Measurements from ENCODE around the gene PDE9A.

Gene PDE9A

DNA sequence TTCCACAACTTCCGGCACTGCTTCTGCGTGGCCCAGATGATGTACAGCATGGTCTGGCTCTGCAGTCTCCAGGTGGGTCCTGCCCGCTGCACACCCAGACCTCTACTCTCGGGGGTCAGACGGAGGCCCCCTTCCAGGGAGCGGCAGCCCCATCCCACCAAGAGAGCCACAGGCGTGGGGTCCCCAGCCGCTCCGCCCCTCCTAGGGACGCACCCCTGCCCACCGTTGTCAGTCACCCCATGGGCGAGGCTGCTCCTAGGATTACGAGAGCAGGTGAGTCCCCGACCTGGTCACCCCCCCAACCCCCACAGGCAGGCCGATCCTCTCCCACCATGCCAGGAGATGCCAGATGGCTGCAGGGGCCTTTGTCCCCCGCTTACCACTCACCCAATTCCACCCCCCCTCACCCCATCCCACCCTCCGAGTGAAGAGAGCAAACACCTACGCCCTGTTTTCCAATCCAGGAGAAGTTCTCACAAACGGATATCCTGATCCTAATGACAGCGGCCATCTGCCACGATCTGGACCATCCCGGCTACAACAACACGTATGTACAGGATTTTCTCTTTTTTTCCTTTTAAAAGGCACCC is 107.0 kb downstream of the PDE9A start:
- no peak for DNase-seq

DNA sequence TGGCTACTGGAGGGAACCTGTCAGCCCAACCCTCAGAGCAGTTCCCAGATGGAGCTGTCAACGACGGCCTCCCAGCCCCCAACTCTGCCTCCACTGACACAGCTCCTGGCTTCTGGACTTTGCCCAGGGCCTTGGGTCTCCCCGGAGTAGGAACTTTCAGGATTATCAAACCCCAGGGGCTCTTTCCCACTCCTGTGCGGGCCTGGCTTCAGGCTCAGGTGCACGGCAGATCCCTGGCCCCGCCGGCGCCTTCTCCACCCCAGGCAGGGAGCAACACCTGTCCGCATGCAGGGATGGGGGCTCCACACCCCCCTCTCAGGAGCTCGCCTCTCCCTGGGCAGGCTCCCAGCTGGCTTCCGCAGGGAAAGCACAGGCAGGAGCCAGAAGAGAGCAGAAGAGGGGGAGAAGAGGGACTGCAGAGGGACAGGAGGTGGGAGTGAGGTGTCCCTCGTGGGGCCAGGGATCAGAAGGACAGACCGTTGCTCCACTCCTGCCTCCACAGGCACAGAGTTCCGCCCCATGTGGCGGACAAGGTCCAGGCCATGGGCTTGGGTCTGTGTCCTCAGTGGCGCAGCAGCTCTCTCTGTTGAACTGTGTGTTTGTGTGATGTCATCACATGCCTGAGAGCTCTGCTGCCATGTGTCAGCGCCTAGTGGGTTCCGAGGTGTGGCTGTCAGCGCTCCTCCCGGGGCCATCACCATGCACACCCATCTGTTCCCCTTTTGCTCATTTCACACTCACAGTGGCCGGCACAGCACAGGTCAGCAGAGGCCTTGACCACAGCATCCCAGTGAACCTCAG is 107.7 kb downstream of the PDE9A start:
- no peak for DNase-seq

DNA sequence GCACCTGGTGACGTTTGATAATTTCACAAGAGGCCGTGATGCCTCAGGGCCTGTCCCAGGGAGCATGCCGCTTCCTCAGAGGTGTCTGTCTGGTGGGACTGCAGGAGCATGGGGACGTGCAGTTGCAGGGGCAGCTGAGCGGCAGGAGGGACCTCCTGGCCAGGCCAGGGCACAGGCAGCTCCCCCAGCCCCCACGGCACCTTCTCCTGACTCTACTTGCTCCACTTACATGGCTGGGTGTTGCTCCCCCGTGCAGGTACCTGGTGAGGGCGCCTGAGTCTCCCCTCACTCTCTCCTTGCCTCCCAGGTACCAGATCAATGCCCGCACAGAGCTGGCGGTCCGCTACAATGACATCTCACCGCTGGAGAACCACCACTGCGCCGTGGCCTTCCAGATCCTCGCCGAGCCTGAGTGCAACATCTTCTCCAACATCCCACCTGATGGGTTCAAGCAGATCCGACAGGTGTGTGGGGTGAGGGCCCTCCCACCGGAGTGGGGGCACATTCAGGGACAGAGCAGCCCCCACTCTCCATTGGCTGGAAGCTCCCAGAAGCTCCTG is 108.4 kb downstream of the PDE9A start:
- no peak for DNase-seq

DNA sequence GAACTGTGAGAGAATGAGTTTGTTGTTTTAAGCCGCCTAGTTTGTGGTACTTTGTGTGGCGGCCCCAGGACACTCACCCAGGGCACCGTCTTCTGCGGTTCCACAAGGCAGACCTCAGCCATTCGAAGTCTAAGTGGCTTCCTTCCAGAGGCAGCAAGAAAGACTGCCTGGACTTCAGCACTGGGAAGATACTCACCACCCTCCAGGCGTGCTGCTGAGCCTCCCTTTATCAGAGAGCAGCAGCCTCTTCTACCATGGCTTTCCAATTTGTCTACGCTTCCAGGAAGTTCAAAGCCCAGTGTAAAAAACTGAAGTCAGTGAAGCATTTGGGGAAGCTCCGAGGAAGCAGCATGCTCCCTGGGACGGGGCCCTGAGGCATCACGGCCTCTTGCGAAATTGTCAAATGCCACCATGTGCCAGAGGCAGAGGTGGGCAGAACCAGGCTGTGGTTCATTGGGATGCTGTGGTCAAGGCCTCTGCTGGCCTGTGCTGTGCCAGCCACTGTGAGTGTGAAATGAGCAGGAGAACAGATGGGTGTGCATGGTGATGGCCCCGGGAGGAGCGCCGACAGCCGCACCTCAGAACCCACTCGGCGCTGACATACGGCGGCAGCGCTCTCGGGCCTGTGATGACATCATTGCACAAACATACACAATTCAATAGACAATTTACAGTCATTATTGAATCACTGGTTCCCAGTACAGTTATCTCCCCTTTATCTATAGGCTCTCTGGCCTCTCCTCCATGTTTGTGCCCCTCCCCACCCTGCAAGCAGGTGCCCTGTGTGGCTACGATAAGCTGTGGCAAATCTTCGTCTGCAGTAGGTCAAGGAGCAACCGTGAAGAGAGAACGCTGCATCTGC is 110.4 kb downstream of the PDE9A start:
- DNase-seq: no peak

DNA sequence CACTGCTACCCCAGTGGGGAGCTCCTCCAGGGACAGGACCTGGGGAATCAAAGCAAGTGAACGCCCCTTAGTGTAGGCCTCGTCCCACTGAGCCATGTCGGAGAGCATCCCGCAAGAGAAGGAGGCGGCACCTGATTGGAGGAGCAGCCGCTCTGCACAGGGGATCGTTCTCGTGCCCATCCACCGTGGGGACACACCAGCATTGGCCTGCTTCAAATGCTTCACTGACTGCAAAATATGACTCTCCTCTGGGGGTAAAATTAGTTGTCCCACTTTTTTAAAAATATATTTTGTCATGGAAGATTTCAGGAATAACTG is 111.0 kb downstream of the PDE9A start:
- DNase-seq: no peak

DNA sequence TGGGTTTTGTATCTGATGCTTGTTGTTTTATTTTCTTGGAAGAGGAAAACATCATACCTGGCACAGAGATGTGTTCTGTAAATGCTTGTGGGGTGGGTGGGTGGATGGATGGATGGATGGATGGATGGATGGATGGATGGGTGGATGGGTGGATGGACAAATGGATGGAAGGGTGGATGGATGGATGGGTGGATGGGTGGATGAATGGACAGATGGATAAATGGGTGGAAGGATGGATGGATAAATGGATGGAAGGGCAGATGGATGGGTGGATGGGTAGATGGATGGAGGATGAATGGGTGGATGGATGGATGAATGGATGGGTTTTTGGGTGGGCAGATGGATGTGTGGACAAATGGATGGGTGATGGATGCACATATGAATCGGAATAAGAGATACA is 111.5 kb downstream of the PDE9A start:
- DNase-seq: no peak

DNA sequence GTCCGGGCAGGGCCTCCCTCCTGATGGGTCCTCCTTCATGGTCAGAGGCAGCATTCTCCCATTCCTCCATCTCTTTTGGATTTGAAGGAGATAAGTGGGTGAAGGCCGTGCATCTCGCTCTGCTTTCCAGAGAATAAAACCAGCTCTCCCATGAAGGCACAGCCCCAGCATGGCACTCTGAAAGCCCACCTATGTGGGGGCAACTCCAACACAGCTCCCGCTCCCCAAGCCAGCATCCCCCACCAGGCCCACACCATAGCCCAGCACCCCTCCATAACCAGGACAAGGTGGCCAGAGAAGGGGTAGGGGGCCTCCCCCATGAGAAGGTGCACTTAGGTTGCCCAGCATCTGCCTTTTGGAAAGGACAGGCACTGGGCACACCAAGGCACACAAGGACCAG is 112.2 kb downstream of the PDE9A start:
- no peak for DNase-seq

DNA sequence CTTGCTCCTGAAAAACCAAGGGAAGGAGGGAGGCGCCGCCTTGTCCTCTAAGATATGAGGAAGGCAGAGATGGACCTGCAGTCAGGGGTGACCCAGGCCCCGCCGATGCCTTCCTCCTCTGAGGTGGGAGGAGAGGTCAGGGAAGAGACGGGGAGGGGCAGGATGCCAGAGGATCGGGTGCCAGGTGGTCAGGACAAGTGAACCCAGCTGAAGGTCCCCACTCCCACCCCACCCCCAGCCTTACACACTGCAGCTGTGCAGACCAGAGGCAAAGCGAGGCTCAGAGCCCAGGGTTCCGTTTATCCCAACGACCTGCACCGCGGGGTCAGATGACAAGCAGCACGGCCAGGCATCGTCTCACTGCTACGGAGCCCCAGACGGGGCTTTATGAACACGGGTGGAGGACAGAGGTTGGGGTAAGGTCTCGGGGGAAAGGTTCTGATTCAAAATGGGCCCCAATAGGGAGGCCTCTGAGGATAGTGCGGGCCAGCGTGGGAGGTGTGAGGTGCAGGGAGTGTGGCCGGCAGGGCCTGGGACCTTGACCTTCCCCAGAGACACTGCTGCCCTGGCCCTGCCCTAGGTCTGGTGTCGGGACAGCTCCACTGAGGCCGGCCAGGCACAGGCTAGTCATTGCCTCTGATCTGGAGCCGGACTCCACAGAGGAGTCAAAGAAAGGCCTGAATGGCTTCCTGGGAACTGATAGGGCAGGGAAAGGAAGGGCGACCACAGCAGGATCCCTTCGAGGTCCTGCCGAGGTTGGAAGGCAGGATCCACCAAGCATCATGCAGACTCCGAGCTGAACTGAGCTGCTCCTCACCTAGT is 113.5 kb downstream of the PDE9A start:
- no peak for DNase-seq

DNA sequence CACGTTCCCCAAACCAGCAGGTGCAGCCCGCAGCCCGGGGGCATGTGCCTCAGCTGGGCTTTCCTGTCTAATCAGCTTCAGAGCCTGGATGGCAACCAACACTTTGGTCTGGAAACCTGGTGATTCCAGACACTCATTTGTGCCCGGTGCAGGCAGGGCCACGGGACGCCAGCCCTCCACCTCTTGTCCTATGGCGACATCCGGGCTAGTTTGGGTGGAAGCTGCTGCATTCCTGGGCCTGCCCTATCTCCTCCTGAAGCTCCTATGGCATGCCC is 114.1 kb downstream of the PDE9A start:
- DNase-seq: no peak

DNA sequence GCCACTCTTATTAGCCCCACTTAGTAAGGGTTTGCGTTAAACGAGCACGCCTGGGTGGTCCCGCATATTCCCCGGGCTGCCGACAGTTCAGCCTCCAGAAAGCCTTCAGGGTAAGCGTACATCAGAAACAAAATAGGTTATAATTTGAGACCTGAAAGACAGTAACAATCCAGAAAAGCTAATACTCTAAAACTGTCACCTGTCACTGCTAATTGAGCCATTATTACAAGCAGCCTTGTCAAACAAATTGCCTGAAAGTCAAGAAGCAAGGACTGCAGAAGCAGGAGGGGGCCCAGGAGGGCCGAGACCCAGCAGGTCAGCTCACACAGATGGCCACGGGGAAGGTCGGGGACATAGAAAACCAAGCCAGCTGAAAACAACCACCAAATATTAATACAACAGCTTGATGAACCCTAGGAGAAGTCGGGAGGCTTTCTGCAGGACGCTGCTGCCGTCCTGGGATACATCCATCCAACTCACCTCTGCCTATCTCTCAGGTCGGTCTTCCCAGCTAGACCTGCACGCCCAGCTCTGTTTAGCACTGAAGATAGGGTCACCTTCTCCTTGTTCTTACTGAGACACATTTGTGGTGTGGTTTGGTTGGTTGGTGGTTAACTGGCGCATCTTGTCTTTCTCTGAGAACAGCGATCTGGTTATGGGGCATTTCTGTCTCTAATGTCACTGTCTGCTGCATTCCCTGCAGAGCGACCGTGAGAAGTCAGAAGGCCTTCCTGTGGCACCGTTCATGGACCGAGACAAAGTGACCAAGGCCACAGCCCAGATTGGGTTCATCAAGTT is 115.1 kb downstream of the PDE9A start:
- DNase-seq: no peak

DNA sequence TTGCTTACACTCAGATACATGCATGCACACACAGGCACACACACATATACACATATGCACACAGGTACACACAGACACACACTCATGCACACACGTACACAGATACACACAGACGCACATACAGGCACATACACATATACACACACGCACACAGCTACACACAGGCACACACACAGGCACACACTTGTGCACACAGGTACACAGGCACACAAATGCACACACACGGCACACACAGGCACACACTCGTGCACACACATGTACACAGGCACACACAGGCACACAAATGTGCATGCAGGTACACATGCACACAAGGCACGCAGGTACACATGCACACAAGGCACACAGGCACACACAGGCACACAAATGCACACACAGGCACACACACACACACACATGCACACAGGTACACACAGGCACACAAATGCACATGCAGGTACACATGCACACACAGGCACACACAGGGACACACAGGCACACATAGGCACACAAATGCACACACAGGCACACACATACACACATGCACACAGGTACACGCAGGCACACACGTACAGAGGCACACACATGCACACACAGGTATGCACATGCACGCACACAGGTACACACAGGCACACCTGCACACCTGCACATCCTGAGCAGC is 115.9 kb downstream of the PDE9A start:
- no peak for DNase-seq

DNA sequence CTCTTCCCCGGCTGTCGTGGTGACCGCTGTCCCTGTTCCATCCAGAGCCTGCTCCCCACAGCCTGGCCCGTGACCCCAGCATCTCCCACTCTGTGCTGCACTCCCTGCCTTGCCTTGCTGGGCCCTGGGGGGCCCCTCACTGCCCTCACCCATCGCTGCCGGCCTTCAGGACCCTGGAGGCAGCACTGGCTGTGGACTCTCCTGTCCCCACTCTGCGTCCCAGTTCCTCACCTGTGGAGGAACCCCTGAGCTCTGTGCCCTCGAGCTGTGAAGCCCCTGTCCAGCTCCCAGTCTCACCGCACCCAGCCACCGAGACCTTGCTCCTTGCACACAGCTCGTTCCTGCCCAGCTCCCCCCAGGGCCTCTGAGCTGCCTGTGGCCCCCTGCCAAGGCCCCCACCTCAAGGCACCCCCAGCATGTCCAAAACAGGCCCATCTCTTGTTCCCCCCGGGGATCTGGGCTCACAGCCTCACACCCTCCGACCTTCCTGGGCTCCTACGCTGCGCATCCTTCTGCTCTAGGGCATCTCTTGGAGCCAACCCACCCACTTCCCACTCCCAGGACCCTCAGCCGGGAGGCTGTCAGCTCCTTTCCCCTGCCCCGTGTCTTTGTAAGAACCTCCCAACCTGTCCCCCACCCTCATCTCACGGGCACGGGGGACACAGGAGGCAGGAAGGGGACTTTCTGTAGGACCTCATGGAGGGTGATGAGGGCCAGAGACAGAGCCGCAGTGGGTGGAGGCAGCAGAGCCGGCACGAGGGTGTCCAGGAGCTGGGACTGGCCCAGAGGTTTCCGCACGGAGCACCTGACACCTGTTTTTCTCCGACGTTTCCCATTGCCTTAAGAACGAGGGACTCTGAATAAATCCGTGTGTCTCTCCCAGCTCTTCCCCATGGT is 116.6 kb downstream of the PDE9A start:
- no peak for DNase-seq

DNA sequence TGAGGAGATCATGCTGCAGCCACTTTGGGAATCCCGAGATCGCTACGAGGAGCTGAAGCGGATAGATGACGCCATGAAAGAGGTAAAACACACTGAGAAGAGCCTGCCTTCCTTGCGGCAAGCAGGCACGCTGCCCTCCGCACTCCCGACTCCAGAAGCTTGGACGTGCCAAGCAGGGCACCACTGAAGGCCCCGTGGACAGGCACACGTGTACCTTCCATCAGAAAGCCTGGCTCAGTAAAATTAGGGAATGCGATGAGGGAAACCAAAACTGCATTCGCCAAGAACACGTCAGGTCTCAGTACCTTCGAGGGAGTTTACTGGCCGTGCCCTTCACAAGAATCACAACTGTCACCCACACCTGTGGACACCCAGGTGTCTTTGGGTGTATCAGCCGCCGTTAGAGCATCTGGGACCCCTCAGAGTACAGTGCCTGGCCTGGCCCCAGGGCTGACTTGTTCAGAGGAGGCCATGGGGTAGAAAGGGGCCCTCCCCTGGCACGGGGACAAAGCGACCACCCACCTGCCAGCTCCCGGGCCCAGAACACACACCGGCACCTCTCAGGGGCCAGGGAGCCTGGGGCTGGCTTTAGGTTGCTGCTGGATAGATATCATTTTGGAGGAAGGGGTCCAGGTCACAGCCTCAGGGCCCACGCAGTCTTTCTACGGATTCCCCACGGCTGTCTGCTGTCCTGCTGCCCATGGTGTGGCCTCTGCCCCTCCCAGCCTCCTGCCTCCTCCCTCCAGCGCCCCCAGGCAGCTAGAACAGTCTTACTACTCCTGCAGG is 117.5 kb downstream of the PDE9A start:
- DNase-seq: no peak

DNA sequence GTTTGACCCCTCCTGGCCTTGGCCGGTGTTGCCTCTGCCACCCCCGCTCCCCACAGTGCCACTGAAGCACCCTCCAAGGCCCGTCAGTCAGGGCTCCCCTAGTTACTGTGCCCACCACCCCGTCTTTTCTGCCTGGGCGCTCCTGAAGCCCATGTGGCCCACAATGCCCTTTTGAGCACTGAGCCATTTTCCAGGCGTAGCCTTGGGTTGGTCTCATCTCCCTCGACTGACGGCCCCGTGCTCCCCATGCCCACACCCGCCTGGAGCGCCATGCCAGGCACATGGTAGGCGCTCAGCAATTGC is 118.0 kb downstream of the PDE9A start:
- DNase-seq: no peak

DNA sequence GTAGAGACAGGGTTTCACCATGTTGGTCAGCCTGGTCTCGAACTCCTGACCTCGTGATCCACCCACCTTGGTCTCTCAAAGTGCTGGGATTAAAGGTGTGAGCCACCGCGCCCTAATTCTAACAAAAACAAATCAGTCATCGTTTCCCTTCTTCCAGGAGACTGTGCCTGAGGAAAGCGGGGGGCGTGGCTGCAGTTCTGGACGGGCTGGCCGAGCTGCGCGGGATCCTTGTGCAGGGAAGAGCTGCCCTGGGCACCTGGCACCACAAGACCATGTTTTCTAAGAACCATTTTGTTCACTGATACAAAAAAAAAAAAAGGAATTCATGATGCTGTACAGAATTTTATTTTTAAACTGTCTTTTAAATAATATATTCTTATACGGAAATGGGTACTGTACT is 121.7 kb downstream of the PDE9A start:
- DNase-seq: no peak

DNA sequence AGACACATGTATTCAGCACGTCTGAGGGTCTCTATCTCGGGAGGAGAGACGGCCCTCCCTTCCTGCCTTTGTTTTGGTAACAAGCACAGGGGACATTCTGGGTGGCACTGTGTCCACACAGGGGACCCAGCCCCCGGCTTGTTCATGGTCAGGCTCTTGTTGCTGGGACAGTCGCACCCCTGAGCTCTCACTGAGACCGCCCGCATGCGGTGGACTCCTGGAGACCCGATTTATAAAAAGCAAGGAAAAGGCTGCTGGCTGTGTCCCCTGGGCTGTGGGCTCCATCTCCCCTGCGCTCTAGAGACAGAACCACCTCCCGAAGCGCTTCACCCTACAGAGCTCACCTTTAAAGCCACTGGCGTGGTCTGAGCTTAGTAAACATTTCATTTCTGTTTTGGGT is 122.5 kb downstream of the PDE9A start:
- DNase-seq: no peak

DNA sequence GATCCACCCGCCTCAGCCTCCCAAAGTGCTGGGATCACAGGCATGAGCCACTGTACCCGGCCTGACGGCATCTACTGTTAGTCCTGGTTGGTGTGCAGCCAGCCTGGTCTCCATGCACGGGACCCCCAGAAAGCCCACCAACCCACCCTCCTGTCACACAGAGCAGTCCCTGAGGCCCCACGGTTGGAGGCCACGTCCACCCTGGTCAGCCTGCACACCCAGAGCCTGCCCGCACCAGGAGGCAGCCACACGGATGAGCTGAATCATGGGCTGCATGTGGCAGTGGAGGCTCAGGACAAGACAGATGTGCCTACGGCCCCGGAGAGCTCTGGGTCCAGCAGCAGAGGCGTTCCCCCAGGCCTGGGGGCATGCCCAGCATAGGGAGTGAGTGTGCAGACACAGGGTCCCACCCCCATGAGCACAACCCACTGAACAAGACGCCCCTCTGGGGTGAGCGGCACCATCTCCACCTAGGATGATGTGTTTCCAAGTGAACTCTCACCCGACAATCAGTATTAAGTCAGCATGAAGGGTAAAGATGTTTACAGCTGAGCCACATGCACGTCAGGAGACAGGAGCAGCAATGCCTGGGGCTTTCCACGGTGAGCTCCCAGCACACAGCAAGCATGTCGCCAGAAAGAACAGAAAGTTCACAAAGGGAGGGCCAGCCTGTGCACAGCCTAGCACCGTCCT is 123.8 kb downstream of the PDE9A start:
- no peak for DNase-seq

DNA sequence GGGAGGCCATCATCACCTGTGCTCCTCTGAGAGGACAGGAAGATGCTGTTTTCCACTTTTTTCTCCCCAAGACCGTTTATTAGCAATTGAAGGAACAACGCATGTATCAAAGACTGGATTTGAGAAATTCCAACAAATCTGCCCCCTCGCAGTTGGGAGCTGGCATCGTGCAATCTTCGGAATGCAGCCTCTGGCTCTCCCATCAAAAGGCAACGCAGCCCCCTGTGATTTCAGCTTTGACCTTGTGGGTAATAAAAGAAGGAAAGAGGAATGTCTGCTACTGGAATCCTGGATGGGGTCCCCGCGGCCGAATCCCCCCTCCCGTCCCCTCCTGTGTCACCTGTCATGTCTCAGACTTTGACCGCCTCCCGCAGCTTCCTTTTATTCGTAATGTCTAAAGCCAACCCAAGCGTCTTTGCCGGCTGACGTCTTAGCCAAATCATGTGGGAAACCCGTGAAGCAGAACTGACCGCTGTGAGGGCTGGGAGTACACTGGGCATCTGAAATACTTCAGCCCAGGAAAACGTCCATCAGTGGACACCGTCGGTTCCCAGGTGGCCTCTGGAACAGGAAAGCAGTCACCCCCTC is 124.4 kb downstream of the PDE9A start:
- DNase-seq: no peak

DNA sequence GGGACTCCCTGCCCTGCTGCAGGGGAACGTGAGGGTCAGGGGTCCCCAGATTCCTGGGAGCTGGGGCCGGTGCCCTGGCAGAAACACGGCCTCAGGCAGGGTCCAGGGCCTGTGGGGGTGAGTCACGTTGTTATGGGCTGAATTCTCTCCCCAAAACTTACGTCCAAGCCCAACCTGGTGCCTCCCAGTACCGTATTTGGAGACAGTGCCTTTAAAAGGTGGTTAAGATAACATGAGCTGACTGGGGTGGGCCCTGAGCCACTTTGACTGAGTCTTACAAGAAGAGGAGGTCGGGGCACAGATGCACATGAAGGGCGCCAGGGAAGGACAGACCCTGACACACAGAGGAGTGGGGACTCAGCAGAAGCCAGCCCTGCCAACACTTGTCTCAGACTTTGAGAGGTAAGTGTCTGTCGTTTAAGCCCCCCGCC is 126.0 kb downstream of the PDE9A start:
- DNase-seq: no peak

All from activated gamma-delta T cell (primary cell).